IPS-NIHi11 (cell line): Measurements from ENCODE around the gene CTSE.

Experiments
- DNase-seq: peaks from one replicate; pipeline ENCODE4 v3.0.0; 2012; ENCODE audit warnings: mixed read lengths, low spot score

CTSE gene

DNA sequence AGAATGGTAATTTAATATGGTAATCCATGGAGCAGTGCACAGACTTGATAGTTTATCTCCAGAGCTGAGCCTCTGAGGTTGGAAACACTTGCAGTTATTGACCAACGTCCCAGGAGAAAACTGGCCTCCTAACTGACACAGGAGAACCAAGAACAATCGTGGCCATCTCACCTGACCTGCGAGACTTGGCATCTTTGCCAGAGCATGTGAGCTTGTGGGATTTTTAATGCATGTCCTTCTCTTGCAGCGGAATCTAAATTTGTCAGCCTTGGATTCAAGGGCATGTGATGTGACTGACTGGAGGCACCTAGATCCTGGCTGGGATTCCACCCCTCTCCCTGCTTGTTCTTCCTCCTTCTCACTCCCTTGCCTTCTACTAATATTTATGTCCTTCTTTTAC, 52.6 kb downstream of the CTSE start:
- no peak for DNase-seq

DNA sequence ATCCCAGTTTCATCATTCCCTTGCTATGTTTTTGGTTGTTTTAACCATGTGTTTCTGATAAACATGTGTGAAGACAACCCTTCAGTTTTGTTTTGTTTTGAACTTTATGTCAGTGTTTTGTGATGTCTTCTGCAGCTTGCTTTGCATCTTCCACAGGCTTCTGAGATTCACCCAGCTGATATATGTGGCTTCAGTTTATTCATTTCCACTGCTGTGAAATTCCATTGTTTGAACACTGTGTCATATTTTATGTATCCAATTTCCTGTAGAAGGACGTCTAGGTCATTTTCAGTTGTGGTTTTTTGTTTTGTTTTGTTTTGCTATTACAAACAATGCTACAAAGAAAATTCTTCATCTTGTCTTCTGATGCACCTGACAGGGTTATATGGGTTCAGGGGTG, 53.2 kb downstream of the CTSE start:
- DNase-seq = no peak

DNA sequence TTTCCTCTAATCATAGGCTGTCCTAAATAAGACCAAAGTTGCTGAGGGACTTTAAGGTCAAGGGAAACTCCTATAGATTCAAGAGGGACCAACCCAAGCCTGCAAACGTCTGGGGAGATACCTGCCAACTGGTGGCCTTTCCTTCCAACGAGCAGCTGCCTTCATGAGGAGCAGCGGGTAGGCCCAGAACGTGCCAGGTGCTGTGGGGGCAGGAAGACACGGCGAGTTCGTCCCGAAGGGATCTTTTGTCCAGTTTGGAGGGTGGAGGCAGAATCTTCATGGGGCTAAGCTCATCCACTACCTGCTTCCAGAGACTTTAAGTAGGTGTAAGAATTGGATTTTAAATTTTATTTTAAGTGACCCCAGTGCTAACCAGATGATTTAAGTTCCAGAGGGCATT, 54.5 kb downstream of the CTSE start:
- no peak for DNase-seq

DNA sequence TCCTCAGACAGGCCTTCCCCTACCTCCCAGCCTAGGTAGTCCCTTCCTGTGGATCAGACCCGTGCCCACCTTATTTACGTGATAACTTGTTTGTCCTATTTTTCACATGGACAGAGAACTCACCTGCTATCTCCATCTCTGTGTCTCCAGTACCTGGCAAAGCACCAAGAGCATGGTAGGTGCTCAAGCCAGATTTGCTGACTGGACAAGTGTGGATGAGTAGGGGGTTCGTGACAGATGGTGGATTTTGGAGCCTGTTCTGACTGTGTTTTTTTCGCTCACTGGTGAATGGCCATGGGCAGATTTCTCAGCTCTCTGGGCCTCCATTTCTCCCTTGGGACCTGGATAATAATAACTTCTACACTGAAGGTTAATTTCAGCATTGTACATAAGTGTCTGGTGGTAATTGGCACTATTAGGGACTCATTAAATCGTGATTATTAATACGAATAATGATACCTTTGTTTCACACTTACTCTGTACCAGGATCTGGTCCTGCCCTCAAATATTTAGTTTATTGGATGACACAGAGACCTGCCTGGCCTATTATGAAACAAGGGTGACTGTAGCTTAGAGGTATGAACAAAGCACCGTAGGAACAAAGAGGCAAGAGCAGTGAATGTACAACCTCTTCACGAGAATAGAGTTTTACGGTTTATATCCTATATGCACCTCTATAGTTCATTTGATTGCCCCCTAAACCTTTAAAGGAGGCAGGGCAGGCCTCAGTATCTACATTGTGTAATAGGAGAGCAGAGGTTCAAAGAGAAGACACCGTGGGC, 56.0 kb downstream of the CTSE start:
- DNase-seq = no peak

DNA sequence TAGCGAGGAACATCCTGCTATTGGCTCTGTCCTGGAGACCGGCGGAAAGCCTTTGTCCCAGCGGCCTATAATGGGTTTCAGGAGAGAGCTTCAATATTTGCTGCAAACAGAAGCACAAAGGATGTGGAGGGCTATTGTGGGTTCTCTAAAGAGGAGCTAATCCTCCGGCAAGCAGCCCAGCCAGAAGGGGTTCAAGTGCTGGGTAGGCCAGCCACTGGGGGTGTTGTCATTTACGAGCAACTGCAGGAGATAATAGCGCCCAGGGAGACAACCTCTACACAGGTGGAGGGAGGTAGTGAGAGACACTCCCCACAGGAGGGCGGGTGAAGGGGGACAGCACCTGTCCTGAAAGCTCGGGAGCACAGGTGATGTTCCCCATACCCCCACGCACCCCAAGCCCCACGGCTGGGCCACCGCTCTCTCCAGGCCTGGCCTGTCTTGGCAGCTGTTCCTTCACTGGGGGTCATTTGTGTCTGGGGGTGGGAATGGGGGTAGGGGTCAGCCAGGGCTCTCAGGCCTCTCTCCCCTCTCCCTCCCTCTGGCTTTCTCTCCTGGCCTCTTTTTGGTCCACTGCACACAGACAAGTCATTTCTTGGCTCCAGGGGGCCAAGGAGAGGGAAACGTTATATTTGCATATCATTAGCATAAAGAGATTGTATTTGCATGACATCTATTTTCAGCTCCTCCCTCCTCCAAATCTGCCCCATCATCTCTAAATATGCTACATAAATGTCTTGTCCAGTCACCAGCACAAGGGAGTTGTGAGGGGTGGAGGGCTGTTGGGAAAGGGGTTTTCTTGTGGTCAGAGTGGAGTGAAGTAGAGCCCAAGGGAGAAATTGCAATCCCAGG, 58.4 kb downstream of the CTSE start:
- DNase-seq = no peak

DNA sequence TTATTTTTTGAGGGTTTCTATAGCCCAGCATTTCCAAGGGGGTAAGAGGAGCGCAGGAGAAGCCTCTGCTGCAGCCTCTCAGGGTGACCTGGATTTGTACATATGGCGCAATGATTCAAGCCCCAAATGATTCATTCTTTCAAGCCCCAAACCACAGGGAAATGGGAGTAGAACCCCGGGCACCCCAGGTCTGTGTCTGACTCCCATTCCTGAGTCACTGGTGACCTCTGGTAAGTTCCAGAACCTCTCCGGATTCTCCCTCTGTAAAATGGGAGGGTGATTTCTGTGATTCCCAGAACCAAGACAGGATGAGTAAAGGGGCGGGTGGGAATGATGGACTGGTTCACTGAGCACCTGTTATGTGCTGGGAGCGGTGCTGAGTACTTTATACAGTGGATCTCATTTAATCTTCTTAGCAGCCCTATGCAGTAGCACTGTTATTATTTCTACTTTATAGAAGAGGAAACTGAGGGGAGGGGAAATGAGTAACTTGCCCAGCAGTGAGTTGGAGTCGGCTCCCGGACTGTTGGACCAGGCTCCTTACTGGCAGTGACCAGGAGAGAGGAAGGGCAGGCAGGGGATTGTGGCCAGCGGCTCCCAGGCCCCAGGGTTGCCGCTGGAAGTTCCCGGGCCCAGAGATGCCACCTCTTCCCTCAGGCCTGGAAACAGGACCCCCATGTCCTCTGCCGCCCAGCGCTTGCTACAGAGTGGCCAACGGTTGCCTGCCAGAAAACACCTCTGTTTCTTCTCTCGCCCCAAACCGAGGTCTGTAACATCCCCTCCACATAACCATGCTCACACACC, 60.1 kb downstream of the CTSE start:
- no peak for DNase-seq

DNA sequence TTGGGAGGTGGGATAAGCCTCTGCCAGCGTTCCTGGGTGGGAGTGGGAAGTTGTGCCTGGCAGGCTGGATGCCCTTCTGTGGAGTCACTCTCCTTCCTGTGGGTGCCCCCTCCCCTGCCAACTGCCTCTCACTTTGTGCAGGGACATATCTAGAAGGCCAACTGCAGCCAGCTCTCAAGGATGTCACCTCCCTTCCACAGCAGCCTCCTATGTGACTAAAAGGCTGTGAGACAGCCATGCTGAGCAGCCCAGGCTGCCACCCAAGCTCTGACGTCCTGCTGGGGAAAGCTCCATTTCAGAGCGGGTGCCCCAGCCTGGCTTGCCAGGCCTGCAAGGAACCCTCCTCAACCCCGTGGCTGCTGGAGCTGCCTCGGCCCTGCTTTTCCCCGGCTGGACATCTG, 60.9 kb downstream of the CTSE start:
- DNase-seq = no peak

DNA sequence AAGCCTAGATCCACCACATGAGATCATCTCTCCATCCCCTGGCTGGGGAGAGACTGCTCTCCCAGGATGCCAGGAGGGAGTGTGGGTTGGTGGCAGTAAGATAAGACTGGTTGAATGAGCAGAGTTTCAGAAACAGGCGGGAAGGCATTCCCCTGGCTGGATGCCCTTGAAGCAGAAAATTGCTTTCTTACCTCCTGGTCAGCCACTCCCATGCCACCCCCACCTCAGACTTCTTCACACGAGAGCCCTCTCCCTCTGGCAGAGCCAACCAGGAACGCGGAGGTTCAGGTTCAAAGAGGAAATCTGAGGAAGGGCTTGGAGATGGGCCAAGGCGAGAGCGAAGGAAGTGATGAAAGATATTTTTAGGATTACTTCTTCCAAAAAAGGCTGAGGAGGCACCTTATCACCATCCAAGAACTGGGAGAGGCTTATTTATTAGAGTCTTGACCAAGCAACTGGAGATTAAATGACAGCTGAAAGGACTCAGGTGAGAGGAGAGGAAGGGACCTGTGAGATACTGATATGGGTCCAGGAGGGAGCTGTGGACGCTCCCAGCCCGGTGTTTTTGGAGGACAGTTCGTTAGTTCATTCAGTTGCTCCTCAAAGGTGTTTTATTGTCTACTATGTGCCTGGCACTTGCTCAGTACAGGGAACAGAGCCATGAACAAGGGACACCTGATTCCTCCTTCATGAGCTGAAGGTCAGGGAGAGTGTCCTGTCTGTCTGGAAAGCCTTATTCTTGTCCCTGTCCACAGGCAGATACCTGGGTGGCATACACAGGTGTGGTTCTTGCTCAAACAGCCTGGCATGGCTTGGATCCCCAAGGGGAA, 61.5 kb downstream of the CTSE start:
- no peak for DNase-seq

DNA sequence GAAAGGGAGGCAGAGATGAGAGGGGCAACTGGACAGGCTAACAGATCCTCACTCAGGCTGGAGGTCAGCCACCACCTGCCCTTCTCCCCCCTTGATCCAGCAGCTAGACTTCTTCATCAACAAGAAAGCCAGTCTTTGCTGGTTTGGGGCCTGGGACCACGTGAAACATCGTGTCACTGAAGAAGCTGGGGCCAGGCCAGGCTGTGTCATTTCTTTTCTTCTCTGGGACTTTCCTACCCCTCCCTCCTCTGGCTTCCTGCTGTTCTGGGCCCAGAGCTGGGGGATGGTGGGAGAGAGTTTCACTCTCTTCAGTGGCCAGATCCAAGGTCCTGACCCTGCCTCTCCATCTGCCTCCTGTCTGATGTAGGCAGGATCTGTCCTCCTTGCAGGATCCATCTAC, 62.3 kb downstream of the CTSE start:
- no peak for DNase-seq

DNA sequence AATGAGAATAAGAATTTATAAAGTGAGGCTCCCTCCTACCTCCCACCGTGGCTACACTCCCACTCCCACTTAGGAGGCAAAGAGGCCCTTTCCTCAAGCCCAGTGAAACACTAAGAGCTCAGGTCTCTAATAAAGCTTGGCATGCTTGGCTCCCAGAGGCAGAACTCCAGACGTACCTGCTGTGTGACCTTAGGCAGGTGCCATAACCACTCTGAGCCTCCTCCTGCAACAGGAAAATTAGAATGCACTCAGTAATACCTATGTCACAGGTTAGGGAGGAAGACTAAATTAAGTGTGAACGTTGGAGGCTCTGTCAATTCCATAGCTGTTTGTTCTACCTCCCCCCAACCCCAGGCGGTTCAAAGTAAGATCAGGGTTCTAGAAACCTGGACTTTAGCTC, 63.9 kb downstream of the CTSE start:
- DNase-seq = no peak
